HG03103 (cell line): ENCODE measurements around the gene RAPGEF1.

ENCODE experiments used
- ATAC-seq: cut with Tn5 transposase; IDR thresholded peaks from one replicate; pipeline ENCODE4 v1.9.1; 2021; ENCODE audit warnings: low read depth; ENCODE audit not compliant: unreplicated experiment

The RAPGEF1 gene, protein sequence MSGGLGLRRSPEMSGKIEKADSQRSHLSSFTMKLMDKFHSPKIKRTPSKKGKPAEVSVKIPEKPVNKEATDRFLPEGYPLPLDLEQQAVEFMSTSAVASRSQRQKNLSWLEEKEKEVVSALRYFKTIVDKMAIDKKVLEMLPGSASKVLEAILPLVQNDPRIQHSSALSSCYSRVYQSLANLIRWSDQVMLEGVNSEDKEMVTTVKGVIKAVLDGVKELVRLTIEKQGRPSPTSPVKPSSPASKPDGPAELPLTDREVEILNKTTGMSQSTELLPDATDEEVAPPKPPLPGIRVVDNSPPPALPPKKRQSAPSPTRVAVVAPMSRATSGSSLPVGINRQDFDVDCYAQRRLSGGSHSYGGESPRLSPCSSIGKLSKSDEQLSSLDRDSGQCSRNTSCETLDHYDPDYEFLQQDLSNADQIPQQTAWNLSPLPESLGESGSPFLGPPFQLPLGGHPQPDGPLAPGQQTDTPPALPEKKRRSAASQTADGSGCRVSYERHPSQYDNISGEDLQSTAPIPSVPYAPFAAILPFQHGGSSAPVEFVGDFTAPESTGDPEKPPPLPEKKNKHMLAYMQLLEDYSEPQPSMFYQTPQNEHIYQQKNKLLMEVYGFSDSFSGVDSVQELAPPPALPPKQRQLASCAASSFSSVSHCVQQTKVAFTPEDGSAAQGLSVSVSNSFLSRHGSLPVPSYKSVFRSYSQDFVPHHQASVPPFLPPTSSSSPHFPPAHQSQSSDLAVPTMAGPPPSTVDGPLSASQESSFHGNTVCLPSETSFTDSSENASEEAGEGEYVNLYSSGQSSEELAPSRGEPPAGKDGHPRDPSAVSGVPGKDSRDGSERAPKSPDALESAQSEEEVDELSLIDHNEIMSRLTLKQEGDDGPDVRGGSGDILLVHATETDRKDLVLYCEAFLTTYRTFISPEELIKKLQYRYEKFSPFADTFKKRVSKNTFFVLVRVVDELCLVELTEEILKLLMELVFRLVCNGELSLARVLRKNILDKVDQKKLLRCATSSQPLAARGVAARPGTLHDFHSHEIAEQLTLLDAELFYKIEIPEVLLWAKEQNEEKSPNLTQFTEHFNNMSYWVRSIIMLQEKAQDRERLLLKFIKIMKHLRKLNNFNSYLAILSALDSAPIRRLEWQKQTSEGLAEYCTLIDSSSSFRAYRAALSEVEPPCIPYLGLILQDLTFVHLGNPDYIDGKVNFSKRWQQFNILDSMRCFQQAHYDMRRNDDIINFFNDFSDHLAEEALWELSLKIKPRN (N-terminal part only)

DNA sequence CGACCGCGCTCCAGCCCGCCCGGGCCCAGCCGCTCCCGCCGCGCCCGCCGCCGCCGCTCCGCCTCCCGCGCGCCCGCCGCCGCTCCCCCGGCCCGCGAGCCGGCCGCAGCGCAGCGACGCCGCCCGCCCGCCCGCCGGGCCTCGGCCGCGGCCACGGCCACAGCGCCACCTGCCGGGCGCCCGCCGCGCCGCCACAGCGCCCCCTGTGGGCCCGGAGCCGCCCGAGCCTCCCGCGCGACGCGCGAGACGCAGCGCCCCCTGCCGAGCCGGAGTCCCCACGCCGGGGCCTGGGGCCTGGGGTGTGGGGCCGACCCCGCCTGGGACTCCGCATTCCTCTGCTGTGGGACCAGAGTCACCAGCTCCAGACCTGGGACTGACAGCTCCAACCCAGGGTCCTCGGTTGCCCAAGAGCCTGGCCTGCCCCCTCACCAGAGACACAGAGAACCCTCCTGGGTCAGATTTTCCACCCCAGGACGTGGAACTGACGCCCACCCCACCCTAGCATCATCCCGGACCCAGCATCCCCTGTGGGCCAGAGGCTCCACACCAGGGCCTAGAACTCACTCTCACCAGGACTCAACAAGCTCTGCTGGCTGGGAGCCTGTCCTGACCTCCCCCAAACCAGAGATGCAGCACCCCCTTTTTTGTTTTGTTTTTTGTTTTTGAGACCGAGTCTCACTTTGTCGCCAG lies at the start of gene RAPGEF1:
TSS of gene RAPGEF1 (minus strand) at position 118 of the 690 bp plus-strand sequence. CDS start 246 bp downstream, outside the sequence.
- ATAC-seq: peak; percentile 50

DNA sequence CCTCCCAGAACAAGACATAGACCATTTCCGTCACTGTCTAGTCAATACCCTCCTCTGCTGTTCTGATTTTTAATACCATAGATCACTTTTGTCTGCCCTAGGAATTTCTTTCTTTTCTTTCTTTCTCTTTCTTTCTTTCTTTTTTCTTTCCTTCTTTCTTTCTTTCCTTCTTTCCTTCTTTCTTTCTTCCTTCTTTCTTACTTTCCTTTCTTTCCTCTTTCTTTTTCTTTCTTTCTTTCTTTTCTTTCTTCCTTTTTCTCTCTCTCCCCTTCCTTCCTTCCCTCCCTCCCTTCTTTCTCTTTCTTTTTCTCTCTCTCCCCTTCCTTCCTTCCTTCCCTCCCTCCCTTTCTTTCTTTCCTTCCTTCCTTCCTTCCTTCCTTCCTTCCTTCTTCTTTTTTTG lies 49.0 kb upstream of the RAPGEF1 start:
- no peak for ATAC-seq

DNA sequence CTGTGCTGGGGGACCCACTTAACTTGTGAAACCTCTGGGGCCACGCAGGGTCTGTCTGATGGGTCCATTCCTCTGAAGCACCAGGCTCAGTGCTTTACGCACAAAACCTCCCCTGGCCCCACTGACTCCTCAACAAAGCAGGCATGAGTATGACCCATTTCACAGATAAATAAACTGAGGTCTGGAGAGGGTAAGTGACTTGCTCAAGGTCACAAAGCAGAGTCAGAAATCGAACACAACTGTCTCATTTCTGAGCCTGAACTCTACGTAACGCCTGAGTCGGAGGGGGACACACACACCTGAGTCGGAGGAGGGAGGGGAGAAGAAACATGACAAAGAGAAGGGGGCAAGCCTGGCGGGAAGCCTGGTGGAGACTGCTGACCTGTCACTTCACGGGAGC lies 48.0 kb upstream of the RAPGEF1 start:
- ATAC-seq: no peak

DNA sequence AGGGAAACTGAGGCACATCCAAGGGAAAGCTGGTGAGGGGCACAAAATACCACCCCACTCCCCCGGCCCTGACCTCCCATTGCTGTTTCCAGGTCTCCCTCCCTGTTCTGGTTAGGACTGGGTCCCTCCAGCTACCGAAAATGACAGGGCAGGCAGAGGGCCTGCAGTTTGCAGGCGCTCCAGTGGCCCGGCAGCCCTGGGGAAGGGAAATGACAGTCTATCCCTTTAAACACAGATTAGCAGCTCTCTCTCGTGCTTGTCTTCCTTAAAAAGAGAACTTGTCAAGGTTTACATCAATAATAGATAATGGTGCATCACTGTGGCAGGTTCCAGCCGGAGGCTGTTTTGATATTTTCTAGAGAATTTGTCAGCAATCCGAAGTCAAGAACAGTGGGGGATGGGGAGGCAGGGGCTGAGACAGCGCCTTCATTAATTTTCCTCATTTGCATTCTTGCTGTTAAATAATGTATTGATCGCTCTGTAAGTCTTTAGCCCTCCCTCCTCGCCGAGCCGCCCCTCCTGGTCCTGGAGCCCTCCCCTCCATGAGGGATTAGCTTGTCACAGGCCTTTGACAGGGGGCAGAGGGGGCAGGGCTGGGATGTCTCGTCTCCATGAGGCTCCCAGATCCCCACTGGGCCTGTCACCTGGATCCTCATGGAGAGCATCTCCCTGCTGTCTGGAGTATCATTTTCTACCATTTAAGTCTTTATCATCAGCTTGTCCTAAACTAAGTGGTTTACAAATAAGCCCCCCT lies 45.0 kb upstream of the RAPGEF1 start:
- no peak for ATAC-seq

DNA sequence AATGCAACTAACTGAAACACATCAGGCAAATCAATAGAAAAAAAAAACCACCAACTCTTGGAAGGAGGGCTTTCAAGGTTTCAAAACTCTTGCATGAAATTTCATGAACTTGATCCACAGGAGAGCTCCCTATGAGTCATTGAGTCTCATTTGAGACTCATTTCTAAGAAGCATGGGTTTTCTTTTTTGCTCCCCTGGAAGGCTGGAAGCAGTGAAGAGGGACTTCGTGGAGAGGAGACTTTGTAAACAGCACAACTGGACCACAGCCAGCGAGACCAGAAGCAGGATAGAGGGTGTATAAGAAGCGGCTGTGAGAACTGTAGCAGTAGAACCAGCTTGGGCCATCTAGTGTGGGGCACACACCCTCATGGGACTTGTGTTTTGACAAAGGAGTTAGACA lies 41.2 kb upstream of the RAPGEF1 start:
- ATAC-seq: no peak

DNA sequence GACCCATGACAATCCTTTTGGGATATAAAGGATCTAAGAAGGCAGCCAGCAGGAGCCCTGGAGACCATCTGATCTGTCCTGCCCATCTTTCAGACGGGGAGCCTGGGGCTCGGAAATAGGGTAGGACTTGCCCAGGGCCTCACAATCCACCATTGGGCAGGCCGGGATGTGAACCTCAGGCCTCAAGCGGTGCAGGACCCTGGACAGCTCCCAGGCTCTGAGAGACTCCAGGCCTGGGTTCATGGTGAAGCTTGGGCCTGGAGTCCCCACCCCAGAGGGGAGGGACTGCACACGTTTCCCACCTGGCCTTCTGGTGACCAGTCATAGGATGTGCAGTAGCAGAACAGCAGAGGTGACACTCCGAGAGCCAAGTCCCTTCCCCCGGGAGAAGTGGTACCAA lies 36.6 kb upstream of the RAPGEF1 start:
- ATAC-seq: no peak

DNA sequence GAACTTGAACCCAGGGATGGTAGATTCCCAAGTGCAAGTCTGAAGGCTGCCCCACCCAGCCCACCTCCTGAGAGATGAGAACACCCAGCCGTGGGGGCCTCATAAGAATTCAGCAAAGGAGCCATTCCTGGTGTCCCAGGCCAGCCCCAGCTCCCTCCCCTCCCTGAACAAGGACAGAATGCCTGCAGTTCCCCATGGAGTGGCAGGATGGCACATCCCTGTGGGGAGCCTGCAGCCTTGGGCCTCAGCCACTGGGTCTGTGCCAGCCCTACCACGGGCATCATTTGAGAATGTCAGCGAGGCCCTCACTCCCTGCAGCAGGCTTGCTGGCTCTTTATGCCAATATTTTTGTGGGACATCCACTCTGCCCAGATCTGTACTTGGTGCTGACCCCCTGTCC lies 36.2 kb upstream of the RAPGEF1 start:
- no peak for ATAC-seq

DNA sequence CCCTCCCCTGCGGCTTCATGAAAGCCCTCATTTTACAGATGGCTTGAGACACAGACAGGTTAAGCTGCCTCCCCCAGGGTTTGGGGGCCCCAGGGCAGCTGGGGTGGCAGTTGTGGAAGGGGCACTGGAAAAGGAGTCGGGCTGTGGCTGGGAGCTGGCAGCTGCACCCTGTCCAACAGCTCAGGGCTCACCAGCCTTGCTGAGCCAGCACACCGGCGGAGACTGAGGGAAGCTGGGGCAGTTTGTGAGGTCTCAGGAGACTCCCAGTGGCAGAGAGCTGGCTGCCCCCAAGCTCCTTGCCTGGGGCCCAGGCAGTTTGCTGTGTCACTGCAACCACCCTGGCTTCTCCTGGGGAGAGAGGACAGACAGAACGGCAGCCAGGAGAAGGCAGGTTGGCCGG lies 34.8 kb upstream of the RAPGEF1 start:
- ATAC-seq: no peak

DNA sequence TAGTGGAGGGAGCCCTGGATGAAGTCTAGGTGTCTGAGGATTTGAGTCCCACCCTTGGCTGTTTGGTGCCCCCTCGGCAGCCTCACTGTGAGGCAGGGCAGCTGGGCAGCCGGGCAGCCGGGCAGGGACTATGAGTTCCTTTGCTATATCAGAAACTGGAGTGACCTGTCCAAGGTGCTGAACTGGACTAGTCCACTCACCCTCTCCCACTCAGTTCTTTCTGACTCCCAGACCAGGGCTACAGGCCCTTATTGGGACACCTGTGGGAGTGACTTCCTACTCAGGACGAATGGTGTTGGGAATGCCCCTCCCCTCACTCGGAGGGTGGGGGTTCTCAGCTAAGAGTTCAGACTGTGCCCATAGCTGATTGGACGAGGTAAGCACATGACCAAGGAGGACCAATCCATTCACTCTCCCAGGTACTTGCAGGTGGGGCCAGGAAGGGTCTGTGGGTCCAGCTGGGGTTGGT lies 34.1 kb upstream of the RAPGEF1 start:
- no peak for ATAC-seq

DNA sequence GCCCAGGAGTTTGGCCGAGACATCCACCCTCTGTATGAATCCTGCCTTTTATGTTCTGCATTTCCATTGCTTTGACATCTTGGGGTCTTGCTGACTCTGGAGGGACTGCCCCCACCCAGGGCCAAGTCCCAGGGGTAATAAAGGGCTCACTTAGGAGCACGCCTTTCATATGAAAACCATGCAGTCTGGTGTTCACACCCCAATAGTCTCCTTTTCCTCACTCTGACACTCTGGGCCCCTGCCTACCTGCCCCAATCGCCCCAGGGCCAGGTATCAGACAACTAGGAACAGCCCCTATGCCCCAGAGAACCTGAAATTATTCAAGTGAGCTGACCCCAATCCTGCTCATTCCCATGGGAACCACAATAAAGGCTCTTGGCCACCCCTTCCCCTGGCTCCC lies 33.1 kb upstream of the RAPGEF1 start:
- no peak for ATAC-seq

DNA sequence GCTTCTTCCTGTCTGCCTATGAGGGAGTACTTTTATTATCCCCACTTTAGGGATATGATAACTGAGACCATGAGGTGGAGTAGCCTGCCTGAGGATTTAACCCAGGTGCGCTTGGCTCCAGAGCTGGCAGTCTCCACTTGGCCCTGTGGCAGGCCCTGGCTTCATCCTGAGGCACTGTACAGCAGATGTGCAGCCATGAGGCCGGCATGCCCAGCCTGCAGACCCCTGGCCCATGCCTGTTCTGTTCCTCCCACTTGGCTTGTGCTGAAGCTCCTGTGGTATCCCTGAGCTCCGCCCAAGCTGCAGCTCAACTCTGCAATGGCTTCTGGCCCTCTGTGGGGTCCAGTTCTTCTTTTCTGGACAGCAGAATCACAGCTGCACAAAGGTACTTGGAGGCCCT lies 31.8 kb upstream of the RAPGEF1 start:
- no peak for ATAC-seq

DNA sequence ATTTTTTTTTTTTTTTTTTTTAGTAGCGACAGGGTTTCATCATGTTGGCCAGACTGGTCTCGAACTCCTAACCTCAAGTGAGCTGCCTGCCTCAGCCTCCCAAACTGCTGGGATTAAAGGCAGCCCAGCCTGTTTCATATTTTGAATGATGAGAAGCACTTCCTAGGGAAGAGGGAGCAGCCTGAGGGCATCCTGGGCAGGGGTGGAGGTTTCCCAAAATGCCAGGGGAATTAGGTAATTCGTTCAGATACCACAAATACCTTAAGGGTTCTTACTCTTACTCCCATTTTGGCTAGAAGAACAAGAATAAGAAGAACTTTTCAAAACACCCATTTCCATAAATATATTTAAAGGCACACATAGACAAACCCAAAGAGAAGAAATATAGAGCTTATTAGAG lies 29.5 kb upstream of the RAPGEF1 start:
- ATAC-seq: no peak

DNA sequence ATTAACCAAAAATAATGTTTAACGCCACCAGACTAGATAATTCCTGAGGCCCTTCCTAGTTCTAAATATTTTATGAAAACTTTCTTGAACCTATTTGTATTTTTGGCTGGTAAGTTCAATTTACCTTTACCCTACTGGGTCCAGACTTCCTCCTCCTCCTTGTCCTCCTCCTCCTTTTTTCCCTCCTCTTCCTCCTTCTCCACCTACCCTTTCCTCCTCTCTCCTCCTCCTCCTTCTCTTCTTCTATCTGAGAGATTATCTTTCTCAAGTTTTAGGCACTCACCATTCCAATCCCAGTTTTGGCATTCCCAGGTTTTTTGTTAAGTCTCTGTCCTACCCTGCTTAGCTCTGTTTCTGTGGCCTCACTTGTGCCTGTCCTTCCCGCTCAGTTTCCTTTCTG lies 24.7 kb upstream of the RAPGEF1 start:
- no peak for ATAC-seq

DNA sequence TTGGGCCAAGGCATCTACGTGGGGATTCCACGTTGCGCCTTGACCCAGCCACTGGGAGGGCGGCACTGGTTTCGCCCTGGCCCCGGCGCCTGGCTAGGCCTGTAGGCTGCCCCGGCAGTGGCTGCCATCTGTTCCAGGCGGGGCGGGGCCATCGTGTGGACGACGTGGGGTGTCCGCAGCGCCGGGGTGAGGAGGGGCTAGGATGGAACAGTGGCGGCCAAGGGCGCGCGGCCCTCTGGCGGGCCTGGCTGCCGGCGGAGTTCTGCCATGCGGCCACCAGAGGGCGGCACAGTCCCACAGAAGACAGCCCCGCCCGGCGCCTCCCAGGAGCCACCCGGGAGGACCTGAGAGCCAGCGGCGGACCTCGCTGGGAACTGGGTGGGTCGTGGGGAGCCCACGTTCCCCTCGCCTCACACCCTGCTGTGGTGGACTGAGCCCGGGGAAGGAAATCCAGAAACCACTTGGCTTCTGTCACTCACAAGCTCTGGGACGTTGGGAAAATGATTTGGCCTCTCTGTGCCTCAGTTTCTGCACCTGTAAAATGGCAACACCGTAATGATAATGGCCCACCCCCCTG lies 22.6 kb upstream of the RAPGEF1 start:
- ATAC-seq: no peak

DNA sequence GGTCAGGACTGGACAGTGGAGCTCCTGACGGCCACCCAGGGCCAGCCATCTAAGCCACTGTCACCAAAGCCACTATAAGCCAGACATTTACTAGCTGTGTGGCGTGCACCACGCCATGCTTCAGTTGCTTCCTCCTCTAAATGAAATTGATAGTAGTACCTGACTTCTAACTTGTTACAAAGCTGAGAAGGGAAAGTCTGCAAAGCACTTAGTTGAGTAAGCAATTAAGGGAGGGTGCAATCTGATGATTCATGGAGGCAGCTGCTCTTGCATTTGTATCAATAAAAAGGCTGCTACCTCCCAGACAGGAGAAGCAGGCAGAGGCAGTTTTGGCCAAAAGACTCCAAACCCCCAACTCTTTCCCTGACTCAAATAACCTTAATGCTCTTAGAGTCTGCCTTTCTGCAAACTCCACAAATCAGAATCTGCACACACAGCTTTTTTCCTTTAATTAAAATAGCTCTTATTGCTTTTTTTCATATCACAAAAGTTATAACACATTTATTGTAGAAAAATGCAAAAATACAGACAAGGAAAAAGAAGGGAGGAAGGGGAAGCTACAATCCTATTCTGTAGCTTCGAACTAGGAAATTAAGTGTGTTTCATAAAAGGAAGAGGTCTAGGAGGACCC lies 19.3 kb upstream of the RAPGEF1 start:
- ATAC-seq: no peak

DNA sequence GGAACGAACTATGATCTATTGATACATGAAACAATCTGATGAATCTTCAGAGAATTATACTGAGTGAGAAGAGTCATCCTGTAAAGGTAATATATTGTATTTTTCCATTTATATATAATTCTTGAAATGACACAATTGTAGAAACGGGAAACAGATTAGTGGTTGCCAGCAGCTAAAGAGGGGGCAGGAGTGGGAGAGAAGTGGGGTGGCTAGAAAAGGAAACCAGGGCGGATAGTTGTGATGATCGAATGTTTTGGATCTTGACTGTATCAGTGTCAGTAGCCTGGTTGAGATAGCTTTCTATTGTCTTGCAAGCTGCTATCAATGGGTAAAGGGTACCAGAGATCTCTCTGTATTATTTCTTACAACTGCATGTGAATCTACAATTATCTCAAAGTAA lies 17.7 kb upstream of the RAPGEF1 start:
- no peak for ATAC-seq

DNA sequence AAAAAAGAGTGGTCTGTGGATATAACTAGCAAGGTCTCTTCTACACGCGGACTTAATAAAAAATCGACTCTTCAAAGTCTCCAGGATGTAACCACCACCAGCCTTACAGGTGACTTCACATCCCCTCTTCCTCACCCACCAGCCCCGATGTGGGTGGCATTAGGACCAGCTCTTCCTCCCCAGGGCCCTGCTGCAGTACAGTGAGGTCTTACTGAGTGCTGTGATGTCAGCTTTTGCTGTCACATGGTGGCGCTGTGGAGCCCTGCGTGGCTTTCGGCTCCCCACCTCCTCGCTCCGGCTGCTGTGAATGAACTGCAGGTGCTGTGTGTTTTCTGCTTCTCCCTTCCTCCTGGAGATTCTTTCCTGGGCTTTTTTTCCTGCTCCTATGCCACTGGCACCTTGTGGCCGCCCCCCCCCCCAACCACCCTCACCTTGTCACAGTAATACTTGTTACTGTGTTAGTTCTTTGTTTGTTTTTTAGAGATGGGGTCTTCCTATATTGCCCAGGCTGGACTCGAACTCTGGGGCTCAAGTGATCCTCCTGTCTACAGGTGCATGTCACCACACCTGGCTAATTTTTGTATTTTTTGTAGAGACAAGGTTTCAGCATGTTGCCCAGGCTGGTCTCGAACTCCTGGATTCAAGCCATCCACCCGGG lies 15.8 kb upstream of the RAPGEF1 start:
- ATAC-seq: no peak

DNA sequence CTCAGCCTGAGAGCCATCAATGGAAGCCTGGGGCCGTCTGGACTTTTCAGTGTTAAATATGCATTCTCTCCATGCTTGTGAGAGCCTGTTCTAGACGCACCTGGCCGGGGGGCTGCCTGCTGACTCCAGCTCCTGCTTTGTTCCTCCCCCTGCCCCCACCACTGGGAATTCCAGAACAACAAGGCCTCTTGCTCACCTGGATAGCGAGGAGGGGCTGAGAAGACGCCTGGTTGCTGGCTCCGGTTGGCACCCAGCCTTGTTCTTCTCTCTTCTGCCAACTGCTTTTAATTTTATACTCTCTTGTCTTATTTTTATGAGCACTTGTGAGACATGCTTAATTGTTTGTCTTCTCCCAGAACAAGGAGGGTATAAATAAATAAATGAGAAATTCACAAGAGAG lies 15.0 kb upstream of the RAPGEF1 start:
- ATAC-seq: no peak
